ENCODE results near the gene APH1B.

The APH1B gene

GRCh38 chr15:63301088-63301487 is 23.7 kb downstream of the APH1B start:
- TF ChIP-seq CTCF (conservative IDR thresholded peaks at IDR 0.05; ENCODE audit: low read depth, low read length): no peak
- Histone ChIP-seq H3K4me2 (no peak overlapping the region), H3K27me3 (ENCODE audit: insufficient read depth, low read depth) (no peaks in the 10 kb centered on the region), H3K9ac (no peak overlapping the region), H3K4me3 (IDR thresholded peaks at IDR 0.05; ENCODE audit: insufficient read depth, low read depth, low read length) (no peak overlapping the region), H3K36me3 (ENCODE audit: insufficient read depth) (no peaks in the 10 kb centered on the region), H3K27ac (no peak overlapping the region), H3K79me2 (ENCODE audit: insufficient read depth, low read depth) (no peaks in the 10 kb centered on the region), H4K20me1 (ENCODE audit: insufficient read depth) (no peaks in the 10 kb centered on the region), H2AFZ (ENCODE audit: low read depth) (no peak overlapping the region), H3K4me1 (ENCODE audit: low read depth, poor library complexity, severe bottlenecking) (no peaks in the 10 kb centered on the region)

GRCh38 chr15:63305260-63305659 is 27.9 kb downstream of the APH1B start:
- Histone ChIP-seq H3K9ac (no peak overlapping the region), H3K27ac (no peak overlapping the region), H3K4me1 (ENCODE audit: low read depth, poor library complexity, severe bottlenecking) (no peaks in the 10 kb centered on the region), H3K79me2 (ENCODE audit: insufficient read depth, low read depth) (no peaks in the 10 kb centered on the region), H2AFZ (ENCODE audit: low read depth) (no peak overlapping the region), H3K4me3 (IDR thresholded peaks at IDR 0.05; ENCODE audit: insufficient read depth, low read depth, low read length) (no peak overlapping the region), H3K36me3 (ENCODE audit: insufficient read depth) (no peaks in the 10 kb centered on the region), H4K20me1 (ENCODE audit: insufficient read depth) (no peaks in the 10 kb centered on the region), H3K4me2 (no peak overlapping the region), H3K27me3 (ENCODE audit: insufficient read depth, low read depth) (no peaks in the 10 kb centered on the region)
- no peak for TF ChIP-seq CTCF (conservative IDR thresholded peaks at IDR 0.05; ENCODE audit: low read depth, low read length)

GRCh38 chr15:63306492-63307073 is 29.2 kb downstream of the APH1B start:
- Histone ChIP-seq H3K4me3 (IDR thresholded peaks at IDR 0.05; ENCODE audit: insufficient read depth, low read depth, low read length) (no peak overlapping the region), H3K36me3 (ENCODE audit: insufficient read depth) (no peaks in the 10 kb centered on the region), H3K27ac (no peak overlapping the region), H3K4me1 (ENCODE audit: low read depth, poor library complexity, severe bottlenecking) (no peaks in the 10 kb centered on the region), H3K79me2 (ENCODE audit: insufficient read depth, low read depth) (no peaks in the 10 kb centered on the region), H3K27me3 (ENCODE audit: insufficient read depth, low read depth) (no peaks in the 10 kb centered on the region), H4K20me1 (ENCODE audit: insufficient read depth) (no peaks in the 10 kb centered on the region), H3K4me2 (no peak overlapping the region), H3K9ac (no peak overlapping the region), H2AFZ (ENCODE audit: low read depth) (no peak overlapping the region)
- no peak for TF ChIP-seq CTCF (conservative IDR thresholded peaks at IDR 0.05; ENCODE audit: low read depth, low read length)

- no peak overlapping the region for H3K9ac ChIP-seq
- no peaks in the 10 kb centered on the region for H3K27me3 ChIP-seq (ENCODE audit: insufficient read depth, low read depth)
- no peak overlapping the region for H3K27ac ChIP-seq
- H4K20me1 ChIP-seq (ENCODE audit: insufficient read depth): no peaks in the 10 kb centered on the region
- H3K4me2 ChIP-seq: no peak overlapping the region
- no peaks in the 10 kb centered on the region for H3K36me3 ChIP-seq (ENCODE audit: insufficient read depth)
- H3K4me3 ChIP-seq (IDR thresholded peaks at IDR 0.05; ENCODE audit: insufficient read depth, low read depth, low read length): no peak overlapping the region
- no peaks in the 10 kb centered on the region for H3K4me1 ChIP-seq (ENCODE audit: low read depth, poor library complexity, severe bottlenecking)
- no peak for TF ChIP-seq CTCF (conservative IDR thresholded peaks at IDR 0.05; ENCODE audit: low read depth, low read length)
- no peaks in the 10 kb centered on the region for H3K79me2 ChIP-seq (ENCODE audit: insufficient read depth, low read depth)
- no peak overlapping the region for H2AFZ ChIP-seq (ENCODE audit: low read depth)
These were observed 31.1 kb downstream of the APH1B start for GRCh38 chr15:63308491-63308890.
